Measurements from ENCODE around the gene RBP5.

RBP5 gene

GRCh38 chr12:7145671-7146070 is 17.0 kb upstream of the RBP5 start:
- DNase-seq (ENCODE audit: low read depth), result no peak

- peak; percentile 48 for DNase-seq (ENCODE audit: low read depth)
Observed at GRCh38 chr12:7144414-7145120, 15.9 kb upstream of the RBP5 start.

DNA sequence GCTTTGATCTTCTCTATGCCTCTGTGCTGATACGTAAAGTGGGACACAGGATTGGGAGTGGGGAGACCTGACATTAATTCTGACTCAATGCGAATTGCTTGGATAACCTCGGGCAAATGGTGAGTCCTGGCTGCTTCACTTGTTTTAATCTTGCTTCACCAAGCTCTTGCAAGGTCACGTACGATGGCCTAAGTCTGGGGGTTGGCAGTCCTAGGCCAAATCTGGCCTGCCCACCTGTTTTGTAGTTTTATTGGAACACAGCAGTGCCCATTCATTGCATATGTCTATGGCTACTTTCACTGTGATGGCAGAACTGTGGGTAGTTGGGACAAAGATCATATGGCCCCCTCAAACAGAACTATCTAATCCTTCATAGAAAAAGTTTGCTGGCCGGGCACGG is 14.9 kb upstream of the RBP5 start:
- no peak for DNase-seq (ENCODE audit: low read depth)

DNA sequence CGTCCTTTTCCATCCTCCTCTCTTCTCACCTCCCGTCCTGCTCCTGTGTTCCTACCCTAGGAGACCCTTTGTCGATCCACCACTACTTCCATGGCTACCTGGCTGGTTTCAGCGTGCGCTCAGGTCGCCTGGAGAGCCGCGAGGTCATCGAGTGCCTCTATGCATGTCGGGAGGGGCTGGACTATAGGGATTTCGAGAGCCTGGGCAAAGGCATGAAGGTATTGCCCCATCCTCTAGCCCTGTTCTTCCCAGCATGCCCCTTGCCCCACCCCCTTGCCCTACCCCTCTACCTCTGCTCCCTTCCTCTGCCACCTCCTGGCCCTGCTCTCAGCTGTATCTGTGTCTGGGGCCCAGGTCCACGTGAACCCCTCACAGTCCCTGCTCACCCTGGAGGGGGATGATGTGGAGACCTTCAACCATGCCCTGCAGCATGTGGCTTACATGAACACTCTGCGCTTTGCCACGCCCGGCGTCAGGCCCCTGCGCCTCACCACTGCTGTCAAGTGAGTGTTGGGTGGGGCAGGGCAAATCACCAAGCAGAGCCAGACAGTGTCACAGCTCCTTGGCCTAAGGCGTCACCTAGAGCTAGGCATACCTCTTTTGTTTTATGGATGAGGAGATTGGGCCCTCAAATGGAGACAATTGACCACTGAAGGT is 14.2 kb upstream of the RBP5 start:
- DNase-seq (ENCODE audit: low read depth), result no peak

DNA sequence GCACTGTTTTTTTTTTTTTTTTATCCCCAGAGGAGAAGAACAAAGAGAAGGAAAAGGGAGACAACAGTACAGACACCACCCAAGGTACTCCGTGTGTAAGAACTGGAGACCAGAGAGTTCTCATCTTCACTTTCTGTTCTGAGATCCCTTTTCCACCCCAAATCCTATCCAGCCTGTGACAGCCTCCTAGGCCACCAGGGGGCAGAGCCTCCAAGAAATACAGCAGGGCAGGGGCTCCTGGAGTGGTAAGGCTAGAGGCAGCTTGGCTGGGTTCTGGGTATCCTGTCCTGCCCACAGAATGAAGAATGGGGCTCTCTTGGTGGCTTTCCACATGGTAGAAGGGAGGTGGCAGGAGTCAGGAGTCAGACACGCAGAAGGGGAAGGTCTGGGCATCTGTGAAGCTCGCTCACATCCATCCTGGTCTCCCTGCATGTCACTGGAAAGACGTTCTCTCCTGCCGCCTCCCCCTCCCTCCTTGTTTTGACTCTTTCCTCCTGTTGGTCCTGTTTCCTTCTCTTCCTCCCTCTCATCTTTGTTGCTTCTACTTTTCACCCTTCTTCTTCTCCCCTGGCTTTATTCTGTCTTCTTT is 13.5 kb upstream of the RBP5 start:
- DNase-seq (ENCODE audit: low read depth), result peak; percentile 69

DNA sequence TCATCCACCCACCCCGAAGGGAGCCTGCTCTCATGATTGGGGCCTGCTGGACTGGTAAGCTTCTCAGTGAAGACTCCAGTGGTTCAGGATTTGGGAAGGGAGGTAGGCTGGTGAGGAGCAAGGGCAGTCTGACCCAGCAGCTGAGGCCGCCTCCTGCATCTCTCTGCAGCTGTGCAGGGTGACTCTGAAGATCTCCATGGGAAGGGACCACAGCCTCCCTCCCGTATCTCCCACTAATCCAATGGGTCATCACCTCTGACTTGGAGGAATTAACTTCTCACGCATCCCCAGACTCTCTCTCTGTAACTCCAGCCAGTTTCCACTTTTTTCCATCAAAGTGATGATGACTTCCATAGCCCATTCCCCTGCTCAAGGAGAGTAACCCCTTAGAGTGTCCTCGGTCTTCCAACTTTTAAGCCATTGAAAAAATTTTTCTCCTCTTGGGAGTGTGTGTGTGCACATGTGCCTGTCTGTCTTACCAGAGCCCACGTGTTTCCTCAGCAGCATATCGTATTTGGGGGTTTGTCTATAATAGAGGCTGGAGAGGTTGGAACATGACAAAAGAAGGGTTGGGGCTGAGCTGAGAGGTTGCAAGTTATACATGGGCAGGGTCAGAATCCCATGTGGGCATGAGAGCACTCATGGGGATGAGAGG is 12.8 kb upstream of the RBP5 start:
- DNase-seq (ENCODE audit: low read depth), result no peak

GRCh38 chr12:7139200-7139599 is 10.5 kb upstream of the RBP5 start:
- DNase-seq (ENCODE audit: low read depth), result no peak

GRCh38 chr12:7137908-7138307 is 9.2 kb upstream of the RBP5 start:
- DNase-seq (ENCODE audit: low read depth), result no peak

- DNase-seq (ENCODE audit: low read depth), result no peak
Observed at GRCh38 chr12:7136676-7137075, 8.0 kb upstream of the RBP5 start.

DNA sequence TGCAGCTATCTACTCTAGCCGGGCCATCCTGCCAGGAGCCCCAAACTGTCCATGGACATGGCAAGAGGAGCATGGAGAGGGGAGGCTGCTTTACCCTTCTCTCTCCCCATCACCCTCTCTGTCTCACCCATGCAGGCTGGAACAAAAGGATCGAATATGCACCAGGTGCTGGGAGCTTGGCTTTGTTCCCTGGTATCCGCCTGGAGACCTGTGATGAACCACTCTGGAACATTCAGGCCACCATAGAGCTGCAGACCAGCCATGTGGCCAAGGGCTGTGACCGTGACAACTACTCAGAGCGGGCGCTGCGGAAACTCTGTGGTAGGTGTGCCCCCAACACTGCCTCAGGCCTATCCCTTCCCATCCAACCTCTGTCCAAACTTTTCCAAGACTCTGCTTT is 7.4 kb upstream of the RBP5 start:
- no peak for DNase-seq (ENCODE audit: low read depth)

DNA sequence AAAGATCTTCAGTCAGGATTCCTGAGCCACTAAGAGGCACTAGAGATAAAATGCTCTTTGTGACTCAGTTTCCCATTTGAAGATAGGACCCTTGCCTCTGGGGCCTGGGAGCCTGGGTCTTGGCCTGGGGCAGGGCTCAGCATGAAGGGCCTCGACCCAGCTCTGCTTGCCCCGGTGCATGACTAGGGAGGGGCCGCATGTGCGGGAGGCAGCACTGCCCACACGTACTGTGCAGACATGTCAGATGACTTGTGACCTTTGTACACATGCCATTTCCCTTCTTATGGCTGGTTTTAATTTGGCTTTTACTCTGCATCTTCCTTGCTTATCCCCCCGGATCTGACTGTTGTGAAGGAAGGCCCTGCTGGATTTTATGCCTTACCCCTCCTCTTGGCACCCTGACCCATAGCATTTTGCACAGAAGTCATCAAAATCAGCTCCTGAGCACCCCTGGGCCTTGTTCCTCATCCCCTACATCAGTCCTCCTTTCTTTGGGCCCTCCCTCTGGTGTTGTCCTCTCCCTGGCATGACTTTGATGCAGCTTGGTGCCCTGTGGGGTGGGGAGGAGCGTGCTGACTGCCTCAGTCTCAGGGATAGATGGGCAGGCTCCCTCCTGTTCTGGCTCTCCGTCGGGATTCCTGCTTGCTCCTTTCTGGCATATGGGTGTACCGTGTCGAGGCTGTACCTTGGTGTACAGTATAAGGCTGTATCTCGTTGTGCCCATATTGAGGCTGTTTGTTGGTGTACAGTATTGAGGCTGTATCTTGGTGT is 5.9 kb upstream of the RBP5 start:
- DNase-seq (ENCODE audit: low read depth), result no peak

DNA sequence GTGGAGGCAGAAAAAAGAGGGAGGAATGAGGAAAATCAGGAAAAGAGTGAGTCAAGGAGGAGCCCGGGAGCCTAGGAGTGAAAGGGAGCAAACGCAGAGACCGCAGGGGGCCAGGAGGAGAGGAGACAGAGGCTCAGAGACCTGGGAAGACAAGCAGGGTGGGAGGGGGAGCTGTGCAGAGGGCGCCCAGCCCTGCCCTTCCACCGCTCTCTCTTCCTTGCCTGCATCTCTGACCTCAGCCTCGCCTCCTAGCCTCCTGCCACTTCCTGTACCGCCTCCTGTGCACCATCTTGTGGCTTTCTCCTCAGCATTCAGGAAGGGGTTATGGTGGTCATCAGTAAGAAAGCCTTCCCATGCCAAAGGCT is 2.8 kb upstream of the RBP5 start:
- DNase-seq (ENCODE audit: low read depth), result no peak

DNA sequence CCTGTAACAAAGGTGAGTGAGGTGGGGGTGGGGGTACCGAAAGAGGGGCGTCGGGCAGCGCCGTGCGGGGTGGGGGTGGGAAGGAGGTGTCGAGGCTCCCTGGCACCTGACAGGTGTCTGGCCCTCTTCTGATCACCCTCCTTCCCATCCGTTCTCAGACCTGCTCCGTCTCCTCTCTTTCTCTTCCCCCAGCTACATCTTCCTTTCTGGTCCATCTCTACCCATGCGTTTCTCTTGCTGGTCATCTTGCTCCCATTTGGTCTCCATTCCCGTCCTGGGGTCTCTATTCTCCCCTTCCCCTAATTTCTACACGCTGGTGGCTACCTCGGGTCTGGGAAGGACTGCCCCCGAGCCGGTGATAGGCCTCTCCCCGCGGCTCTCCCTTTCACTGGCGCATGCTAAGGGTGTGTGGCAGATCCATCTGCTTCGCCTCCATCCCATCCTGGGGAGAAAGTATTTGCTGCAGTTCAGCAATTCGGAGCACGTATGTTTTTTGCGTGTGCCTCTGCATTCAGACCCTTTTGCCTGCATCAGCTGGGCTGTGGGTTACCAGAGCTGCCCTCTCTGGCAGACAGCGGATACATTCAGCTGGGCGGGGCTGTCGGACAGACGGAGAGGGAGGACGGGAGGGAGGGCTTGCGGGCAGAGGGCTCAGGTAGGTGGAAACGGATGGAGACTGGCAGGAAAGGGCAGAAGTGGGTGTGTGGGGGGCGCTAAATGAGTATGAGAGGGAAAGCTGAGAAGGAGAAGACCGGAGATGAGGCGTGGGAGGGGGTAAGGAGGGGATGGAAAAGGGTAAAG is 2.2 kb upstream of the RBP5 start:
- peak; percentile 61 for DNase-seq (ENCODE audit: low read depth)

- DNase-seq (ENCODE audit: low read depth), result peak; percentile 68
Observed at GRCh38 chr12:7129872-7130691, 1.4 kb upstream of the RBP5 start, which contains the start of gene CLSTN3. TSS of gene CLSTN3 (plus strand) at chr12:7130371. CDS start at chr12:7130649, 278 bp downstream.

- DNase-seq (ENCODE audit: low read depth), result no peak
Observed at GRCh38 chr12:7129287-7129871, 690 bp upstream of the RBP5 start.

DNA sequence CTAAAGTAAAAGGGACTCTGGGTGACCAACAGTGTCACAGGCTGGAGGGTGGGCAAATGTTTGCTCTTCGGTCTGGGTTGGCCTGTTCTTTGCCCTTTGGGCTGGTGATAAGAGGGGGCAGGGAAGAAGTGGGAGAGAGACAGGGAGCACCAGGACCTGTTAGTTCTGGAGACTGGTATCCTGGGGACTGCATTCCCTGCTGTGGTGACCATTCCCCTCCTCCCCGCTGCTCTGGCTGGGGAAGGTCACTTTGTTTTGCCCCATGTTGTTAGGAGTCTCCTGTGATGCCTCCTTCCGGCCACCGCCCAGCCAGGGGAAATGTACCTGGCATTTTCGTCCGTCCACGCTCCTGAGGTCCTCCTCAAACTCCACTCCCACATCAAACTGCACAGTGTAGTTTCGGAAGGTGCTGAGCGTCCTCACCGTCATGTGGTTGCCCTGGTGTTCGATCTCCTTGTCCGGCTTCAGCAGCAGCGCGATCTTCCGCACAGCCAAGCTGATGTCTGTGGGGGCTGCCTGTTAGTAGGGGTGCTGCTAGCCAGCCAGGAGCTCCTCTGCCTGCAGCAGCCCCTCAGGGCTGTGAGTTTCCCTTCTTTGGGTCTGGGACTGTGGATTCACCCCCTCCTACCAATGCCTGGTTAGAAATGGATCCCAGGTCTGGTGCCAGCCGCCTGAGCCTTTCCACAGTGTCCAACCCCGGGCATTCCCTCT is 618 bp downstream of the RBP5 start:
- DNase-seq (ENCODE audit: low read depth), result no peak

DNA sequence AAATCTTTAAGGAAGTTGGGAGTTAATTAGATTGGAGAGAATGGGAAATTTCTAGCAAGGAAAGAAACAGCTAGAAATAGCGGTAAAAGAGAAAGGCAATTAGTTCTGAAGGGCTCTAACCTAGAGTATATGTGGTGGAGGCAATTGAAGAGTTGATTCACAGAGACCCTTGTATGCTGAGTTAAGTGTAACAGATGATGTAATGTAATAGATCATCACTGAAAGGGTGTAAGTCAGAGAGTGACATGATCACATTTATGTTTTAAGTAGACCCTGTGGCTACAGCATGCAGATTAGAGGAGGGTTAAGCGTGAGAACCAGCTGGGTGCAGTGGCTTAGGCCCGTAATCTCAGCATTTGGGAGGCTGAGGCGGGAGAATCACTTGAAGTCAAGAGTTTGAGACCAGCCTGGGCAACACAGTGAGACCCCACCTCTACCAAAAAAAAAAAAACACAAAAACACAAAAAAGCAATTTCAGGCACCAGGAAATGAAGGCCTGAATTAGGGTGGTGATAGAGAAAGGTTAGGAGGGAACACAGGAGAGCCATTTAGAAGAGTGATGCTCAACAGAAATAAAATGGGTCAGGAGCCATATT is 3.0 kb downstream of the RBP5 start:
- DNase-seq (ENCODE audit: low read depth), result no peak

- no peak for DNase-seq (ENCODE audit: low read depth)
Observed at GRCh38 chr12:7123806-7124522, 4.7 kb downstream of the RBP5 start.
